Activated CD8-positive, alpha-beta memory T cell treated with anti-CD3 and anti-CD28 coated beads for 36 hours (primary cell): Measurements from ENCODE around the gene DRC3. TPM values are rescaled to one million over a fixed set of nuclear protein-coding genes. Genes with fewer than 3 reads are reported as not detected.
"Not testable (repeated sequence)": the region's sequence is repeated elsewhere in the genome, so short reads cannot be mapped to it uniquely, and the experiment has no call there.

Experiments used
- CTCF ChIA-PET: fragments of 350-600 bp; sonication (Branson Sonifier 250); formaldehyde crosslinking; loops from one replicate; lab custom pipeline; 2021; ENCODE audit warnings: antibody characterized with exemption; lab: Charles Lee
- POLR2A ChIA-PET: fragments of 350-600 bp; sonication (Branson Sonifier 250); formaldehyde crosslinking; loops from one replicate; lab custom pipeline; 2021; ENCODE audit warnings: antibody characterized with exemption; lab: Charles Lee
- total RNA-seq, 2 experiments: library from RNA; stranded (reverse); gene quantifications; one replicate each; pipeline ENCODE4 v1.2.3, GENCODE V29; 2021

DRC3 gene
- total RNA-seq, 2 experiments from 2014 or later, result 0.48 to 0.55 TPM

DNA sequence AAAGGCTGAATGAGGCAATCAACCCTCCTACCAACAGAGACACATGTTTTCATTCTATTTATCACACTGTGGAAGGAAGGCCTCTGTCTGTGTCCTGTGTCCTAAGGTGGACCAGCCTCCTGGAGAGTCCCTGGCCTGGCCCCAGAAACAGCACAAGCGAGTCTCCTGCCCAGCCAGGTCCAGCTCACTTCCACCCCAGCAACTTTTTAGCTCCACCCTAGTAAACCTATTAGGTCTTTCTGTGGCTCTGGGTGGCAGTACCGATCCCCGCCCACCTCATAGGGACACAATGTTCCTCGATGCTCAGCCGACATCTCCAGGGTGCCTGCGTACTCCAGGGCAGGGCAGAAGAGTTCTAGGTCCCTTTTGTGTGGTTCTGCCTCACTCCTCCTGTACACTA is 10.7 kb downstream of the DRC3 start:
- ChIA-PET CTCF (no interaction called here), POLR2A (no interaction called here)

DNA sequence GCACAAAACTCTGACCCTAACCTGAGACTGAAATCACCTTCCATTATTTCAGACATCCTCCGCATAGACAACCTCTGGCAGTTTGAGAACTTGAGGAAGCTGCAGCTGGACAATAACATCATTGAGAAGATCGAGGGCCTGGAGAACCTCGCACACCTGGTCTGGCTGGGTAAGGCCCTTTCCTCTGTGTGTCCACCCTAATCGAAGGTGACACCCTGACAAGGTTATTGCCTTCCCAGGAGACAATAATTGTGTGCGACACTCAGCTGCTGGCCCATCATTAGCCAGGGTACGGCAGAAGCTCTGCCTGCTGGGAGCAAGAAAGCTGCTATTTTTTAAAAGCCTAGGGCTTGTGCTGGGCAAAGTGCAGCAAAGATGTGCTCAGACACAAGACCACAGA is 11.1 kb downstream of the DRC3 start:
- POLR2A ChIA-PET, result no interaction called here
- CTCF ChIA-PET, result no interaction called here

GRCh38 chr17:17985153-17985552 is 12.5 kb downstream of the DRC3 start:
- CTCF ChIA-PET, result interaction anchor here (0.9 to 1.9 kb wide), 3 partner anchors 13 to 49 kb away, joined by 3 to 7 read pairs (median 5); partner anchors contain the start of genes DRC3 and TOM1L2
- POLR2A ChIA-PET, result no interaction called here

GRCh38 chr17:17985555-17985954 is 12.9 kb downstream of the DRC3 start:
- POLR2A ChIA-PET, result no interaction called here
- CTCF ChIA-PET, result interaction anchor here (0.9 to 1.9 kb wide), 3 partner anchors 13 to 48 kb away, joined by 3 to 7 read pairs (median 5); partner anchors contain the start of genes DRC3 and TOM1L2

GRCh38 chr17:17987187-17987896 is 14.7 kb downstream of the DRC3 start:
- POLR2A ChIA-PET, result no interaction called here
- CTCF ChIA-PET, result interaction anchor here (0.6 to 0.7 kb wide), 2 partner anchors 11 to 21 kb away, joined by 3 read pairs; no protein-coding TSS in a partner anchor

DNA sequence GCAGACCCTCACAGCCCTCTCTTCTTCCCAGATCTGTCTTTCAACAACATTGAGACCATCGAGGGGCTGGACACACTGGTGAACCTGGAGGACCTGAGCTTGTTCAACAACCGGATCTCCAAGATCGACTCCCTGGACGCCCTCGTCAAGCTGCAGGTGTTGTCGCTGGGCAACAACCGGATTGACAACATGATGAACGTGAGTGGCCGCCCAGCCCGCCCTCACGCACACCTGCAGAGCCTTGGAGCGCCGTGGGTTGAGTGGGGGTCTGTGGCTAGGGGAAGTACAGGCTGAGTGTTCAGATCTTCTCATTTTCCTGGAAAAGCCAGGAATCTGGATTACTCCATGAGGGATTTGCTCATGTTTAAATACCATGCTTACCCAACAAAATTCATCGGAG is 15.2 kb downstream of the DRC3 start:
- POLR2A ChIA-PET, result no interaction called here
- CTCF ChIA-PET, result no interaction called here

GRCh38 chr17:17988427-17988945 is 15.8 kb downstream of the DRC3 start:
- POLR2A ChIA-PET, result no interaction called here
- CTCF ChIA-PET, result no interaction called here

GRCh38 chr17:17989081-17989480 is 16.4 kb downstream of the DRC3 start:
- POLR2A ChIA-PET, result no interaction called here

GRCh38 chr17:17989618-17990017 is 17.0 kb downstream of the DRC3 start:
- CTCF ChIA-PET, result no interaction called here

More at GRCh38 chr17:17989081-17989480, 16.4 kb downstream of the DRC3 start:
- CTCF ChIA-PET, result no interaction called here

GRCh38 chr17:17990282-17990681 is 17.6 kb downstream of the DRC3 start:
- CTCF ChIA-PET, result no interaction called here
- POLR2A ChIA-PET, result no interaction called here

More at GRCh38 chr17:17989618-17990017, 17.0 kb downstream of the DRC3 start:
- POLR2A ChIA-PET, result no interaction called here

DNA sequence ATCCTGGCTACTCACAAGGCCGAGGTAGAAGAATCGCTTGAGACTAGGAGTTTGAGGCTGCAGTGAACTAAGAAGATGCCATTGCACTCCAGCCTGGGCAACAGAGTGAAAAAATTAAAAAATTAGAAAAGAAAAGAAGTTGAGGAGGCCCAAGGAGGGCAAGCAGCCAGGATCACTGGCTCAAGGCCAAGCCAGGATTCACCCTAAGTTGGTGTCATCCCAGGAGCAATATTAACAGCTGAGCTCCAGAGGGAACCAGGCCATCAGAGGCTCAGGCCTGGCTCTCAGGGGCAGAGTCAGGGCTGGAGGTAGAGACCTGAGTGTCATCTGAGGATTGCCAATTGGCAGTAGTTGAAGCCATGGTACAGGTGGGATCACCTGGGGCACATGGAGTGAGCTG is 20.7 kb downstream of the DRC3 start:
- POLR2A ChIA-PET, result no interaction called here
- CTCF ChIA-PET, result no interaction called here

DNA sequence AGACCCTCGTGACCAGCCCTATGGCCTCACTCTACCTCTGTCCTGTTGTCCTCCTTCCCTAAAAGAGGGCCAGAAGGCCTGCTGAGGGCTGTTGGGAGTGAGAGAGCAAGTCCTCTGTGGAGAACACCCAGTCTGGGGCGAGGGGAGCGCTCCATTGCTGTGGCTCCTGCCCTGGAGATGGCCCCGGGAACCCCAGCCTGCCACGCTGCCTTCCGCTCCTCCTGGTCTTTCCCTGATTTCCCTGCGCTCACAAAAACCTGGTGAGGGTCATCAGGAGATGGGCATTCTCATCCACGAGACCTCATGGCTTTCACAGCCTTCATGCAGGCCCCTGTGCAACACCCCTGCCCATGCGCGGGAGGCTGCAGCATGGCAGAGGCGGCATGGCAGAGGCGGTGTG is 21.2 kb downstream of the DRC3 start:
- CTCF ChIA-PET, result no interaction called here
- POLR2A ChIA-PET, result no interaction called here

GRCh38 chr17:17994271-17995069 is 21.8 kb downstream of the DRC3 start:
- CTCF ChIA-PET, result interaction anchor here (0.9 to 2.1 kb wide), 2 partner anchors 8 to 39 kb away, joined by 3 to 6 read pairs; no protein-coding TSS in a partner anchor
- POLR2A ChIA-PET, result interaction anchor here (0.6 kb wide), 1 partner anchor 36 kb away, joined by 5 read pairs; no protein-coding TSS in a partner anchor

- POLR2A ChIA-PET, result not testable (repeated sequence)
- CTCF ChIA-PET, result interaction anchor here (2.1 kb wide), 1 partner anchor 38 kb away, joined by 6 read pairs; no protein-coding TSS in a partner anchor
Observed at GRCh38 chr17:17995887-17996286, 23.2 kb downstream of the DRC3 start.

DNA sequence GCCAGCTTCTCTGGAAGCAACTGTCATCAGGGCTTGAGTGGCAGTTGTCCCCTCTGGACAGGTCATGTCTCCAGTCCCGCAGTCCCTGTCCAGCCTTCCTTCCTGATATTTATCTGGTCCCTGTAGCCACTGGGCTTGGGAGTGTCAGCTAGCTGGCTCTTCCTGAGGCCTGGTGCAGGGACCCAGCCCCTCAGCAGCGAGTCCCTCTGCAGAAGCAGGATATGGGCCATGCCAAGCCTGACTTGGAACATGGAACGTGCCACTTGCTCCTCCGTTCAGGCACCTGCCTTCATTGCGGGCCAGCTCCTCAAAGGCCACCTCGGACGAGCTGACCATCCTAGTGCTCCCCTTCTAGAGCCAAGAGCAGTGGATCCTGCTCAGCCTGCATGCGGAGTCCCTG is 26.3 kb downstream of the DRC3 start:
- ChIA-PET POLR2A (no interaction called here), CTCF (no interaction called here)

DNA sequence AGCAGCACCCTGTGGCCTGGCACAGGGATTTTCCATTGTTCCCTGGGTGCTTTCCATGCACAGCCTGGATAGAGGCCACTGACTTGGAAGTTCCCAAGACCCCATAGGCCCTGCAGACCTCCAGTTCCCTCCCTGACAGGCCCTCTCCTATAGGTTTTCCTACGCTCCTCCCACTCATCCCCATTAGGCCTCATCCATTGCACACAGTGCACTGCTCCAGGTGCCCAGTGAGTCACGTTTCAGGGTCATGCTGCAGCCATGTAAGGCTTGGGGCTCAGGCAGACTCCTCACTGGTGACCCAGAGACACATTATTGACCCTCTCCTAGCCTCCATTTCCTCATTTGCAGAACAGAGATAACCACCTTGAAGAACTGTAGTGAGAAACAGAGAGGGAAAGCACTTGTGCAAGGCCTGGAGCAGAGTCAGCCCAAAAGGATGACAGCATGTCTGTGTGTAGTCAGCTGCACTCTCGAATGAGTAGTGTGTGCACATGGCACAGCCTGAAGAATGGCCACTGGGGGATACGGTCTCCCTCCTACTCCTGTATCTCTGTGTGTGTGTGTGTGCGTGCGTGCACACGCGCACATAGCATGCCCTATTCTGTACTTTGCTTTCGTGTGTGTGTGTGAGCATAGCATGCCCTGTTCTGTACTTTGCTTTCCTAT is 26.8 kb downstream of the DRC3 start:
- CTCF ChIA-PET, result no interaction called here
- POLR2A ChIA-PET, result no interaction called here

GRCh38 chr17:18000030-18000408 is 27.4 kb downstream of the DRC3 start:
- ChIA-PET POLR2A (interaction anchor here (0.7 kb wide), 1 partner anchor 35 kb away, joined by 6 read pairs; no protein-coding TSS in a partner anchor), CTCF (no interaction called here)

- POLR2A ChIA-PET, result interaction anchor here (0.6 kb wide), 2 partner anchors 45 to 252 kb away, joined by 6 to 8 read pairs; no protein-coding TSS in a partner anchor
Observed at GRCh38 chr17:18002171-18002570, 29.5 kb downstream of the DRC3 start.

GRCh38 chr17:18004345-18004744 is 31.7 kb downstream of the DRC3 start:
- ChIA-PET CTCF (no interaction called here), POLR2A (no interaction called here)

More at GRCh38 chr17:18002171-18002570, 29.5 kb downstream of the DRC3 start:
- CTCF ChIA-PET, result no interaction called here
